Parathyroid adenoma (tissue), 2 donors: ENCODE results near the gene CAMK1D.
"Not testable (repeated sequence)": the region's sequence is repeated elsewhere in the genome, so short reads cannot be mapped to it uniquely, and the experiment has no call there.

Experiments used
- H2AFZ ChIP-seq: fragments of 300-600 bp; sonication (generic); one replicate; pipeline ENCODE4 v1.7.0; 2017; ENCODE audit warnings: antibody characterized with exemption, mild to moderate bottlenecking
- H3K27ac ChIP-seq: fragments of 300-600 bp; sonication (generic); one replicate; pipeline ENCODE4 v1.7.0; 2017
- H3K27me3 ChIP-seq: fragments of 300-600 bp; sonication (generic); one replicate; pipeline ENCODE4 v1.7.0; 2017; ENCODE audit warnings: low read length; ENCODE audit not compliant: control insufficient read depth, insufficient read depth
- H3K36me3 ChIP-seq: fragments of 300-600 bp; sonication (generic); one replicate; pipeline ENCODE4 v1.7.0; 2017; ENCODE audit warnings: low read length; ENCODE audit not compliant: control insufficient read depth, insufficient read depth
- H3K4me1 ChIP-seq: fragments of 300-600 bp; sonication (generic); one replicate; pipeline ENCODE4 v1.7.0; 2017; ENCODE audit warnings: control low read depth
- H3K4me2 ChIP-seq: fragments of 300-600 bp; sonication (generic); one replicate; pipeline ENCODE4 v1.7.0; 2017; ENCODE audit warnings: low read length
- H3K4me3 ChIP-seq: fragments of 300-600 bp; sonication (generic); one replicate; pipeline ENCODE4 v1.7.0; 2017; ENCODE audit warnings: low read depth, low read length
- H3K79me2 ChIP-seq: fragments of 300-600 bp; sonication (generic); one replicate; pipeline ENCODE4 v1.7.0; 2017; ENCODE audit warnings: control low read depth
- H3K9ac ChIP-seq: fragments of 300-600 bp; sonication (generic); one replicate; pipeline ENCODE4 v1.7.0; 2017; ENCODE audit warnings: mild to moderate bottlenecking
- H3K9me3 ChIP-seq: fragments of 300-600 bp; sonication (generic); one replicate; pipeline ENCODE4 v1.7.0; 2017; ENCODE audit warnings: low read length; ENCODE audit not compliant: control insufficient read depth
- TF ChIP-seq, protein P1 (sequence below): fragments of 300-600 bp; sonication (generic); IDR thresholded peaks from one replicate; pipeline ENCODE4 v1.7.0; 2017; ENCODE audit warnings: antibody characterized with exemption, mild to moderate bottlenecking
- donor health status: primary hyperparathyroidism.

CAMK1D gene

DNA sequence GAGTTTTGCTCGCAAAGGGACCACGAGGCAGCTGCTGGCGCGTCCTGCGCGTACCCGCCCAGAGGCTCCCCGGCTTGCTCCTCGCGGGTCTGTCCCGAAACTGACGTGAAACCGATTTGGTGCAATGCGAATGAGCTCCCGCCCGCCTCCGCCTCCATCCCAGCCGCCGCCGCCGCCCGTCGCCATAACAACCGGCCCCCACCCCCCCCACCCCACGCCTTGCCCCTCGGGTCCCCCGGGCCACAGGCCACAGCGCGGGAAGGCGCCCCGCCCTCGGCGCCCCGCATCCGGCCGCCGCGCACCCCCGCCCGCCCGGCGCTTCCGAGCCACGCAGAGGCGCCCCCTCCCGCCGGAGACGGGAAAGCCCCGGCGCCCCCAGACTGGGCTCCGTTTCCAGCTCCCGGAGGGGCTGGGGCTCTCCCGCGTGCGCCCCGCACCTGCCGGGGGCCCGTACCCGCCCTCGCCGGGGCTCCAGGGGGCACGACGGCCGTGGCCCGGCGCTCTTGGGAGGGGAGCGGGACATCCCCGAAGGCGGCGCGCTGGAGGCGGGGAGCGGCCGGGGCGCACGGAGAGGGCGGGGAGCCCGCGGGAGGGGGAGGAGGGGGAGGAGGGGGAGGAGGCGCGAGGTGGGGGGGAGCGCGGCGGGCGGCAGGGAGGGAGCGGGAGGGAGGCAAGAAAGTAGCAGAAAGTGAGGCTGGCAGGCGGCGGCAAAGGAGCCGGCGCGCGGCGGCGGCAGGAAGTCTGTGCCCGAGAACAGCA, at the start of gene CAMK1D:
TSS of gene CAMK1D (plus strand) at position 678 of the 759 bp plus-strand sequence.
- H3K4me3 ChIP-seq = peak within 1 kb of the TSS; percentile 68
- no peak within 1 kb of the TSS for H3K9ac ChIP-seq
- H3K4me1 ChIP-seq = peaks cover 3% of the 10 kb centered on the region
- H3K9me3 ChIP-seq = no peaks in the 10 kb centered on the region
- H2AFZ ChIP-seq = peak within 1 kb of the TSS; percentile 78
- H3K4me2 ChIP-seq = peak within 1 kb of the TSS; percentile 99
- H3K36me3 ChIP-seq = no peaks in the 10 kb centered on the region
- no peak within 1 kb of the TSS for H3K27ac ChIP-seq
- no peaks in the 10 kb centered on the region for H3K27me3 ChIP-seq
- TF ChIP-seq, protein P1, sequence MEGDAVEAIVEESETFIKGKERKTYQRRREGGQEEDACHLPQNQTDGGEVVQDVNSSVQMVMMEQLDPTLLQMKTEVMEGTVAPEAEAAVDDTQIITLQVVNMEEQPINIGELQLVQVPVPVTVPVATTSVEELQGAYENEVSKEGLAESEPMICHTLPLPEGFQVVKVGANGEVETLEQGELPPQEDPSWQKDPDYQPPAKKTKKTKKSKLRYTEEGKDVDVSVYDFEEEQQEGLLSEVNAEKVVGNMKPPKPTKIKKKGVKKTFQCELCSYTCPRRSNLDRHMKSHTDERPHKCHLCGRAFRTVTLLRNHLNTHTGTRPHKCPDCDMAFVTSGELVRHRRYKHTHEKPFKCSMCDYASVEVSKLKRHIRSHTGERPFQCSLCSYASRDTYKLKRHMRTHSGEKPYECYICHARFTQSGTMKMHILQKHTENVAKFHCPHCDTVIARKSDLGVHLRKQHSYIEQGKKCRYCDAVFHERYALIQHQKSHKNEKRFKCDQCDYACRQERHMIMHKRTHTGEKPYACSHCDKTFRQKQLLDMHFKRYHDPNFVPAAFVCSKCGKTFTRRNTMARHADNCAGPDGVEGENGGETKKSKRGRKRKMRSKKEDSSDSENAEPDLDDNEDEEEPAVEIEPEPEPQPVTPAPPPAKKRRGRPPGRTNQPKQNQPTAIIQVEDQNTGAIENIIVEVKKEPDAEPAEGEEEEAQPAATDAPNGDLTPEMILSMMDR = peak; percentile 14
- no peaks in the 10 kb centered on the region for H3K79me2 ChIP-seq

DNA sequence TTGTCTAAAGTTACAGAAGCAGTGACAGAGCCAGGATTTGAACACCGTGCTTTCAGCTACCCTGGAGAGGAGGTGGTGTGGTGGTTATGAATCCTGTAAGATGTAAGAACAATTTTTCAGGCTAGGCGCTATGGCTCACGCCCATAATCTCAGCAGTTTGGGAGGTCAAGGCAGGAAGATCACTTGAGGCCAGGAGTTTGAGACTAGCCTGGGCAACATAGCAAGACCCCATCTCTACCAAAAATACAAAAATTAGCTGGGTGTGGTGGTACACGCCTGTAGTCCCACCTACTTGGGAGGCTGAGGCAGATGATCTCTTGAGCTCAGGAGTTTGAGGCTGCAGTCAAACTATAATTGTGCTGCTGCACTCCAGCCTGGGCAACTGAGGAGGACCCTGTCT, 48.3 kb upstream of the CAMK1D start:
- H3K4me1 ChIP-seq, H3K4me3 ChIP-seq, H3K27me3 ChIP-seq, H3K9me3 ChIP-seq, H3K4me2 ChIP-seq, H3K36me3 ChIP-seq, H3K27ac ChIP-seq, H3K79me2 ChIP-seq, H3K9ac ChIP-seq, H2AFZ ChIP-seq: not testable (repeated sequence)

DNA sequence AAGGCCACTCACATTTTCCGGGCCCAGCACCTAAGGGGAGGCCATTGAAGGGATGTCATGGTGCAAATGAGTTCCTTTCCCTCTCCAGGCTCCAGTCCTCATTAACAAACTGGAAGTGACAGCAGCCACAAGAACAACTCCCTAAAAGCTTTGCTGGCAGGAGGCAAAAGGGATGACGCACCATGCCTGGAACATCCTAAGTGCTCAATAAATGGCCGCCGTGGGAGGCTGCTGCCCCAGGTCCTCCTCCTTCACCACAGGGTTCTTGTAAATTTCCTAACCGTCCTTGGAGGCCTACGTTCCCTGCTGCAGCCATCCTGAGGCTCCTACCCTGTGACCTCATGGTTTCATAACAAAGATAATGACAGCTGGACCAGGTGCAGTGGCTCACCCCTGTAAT, 41.3 kb upstream of the CAMK1D start:
- H3K4me2 ChIP-seq = no peak overlapping the region
- TF ChIP-seq, protein P1 = no peak
- H2AFZ ChIP-seq = no peak overlapping the region
- H3K27ac ChIP-seq = no peak overlapping the region
- H3K36me3 ChIP-seq = no peaks in the 10 kb centered on the region
- no peaks in the 10 kb centered on the region for H3K4me1 ChIP-seq
- no peak overlapping the region for H3K4me3 ChIP-seq
- no peak overlapping the region for H3K9ac ChIP-seq
- no peaks in the 10 kb centered on the region for H3K27me3 ChIP-seq
- H3K79me2 ChIP-seq = no peaks in the 10 kb centered on the region
- no peaks in the 10 kb centered on the region for H3K9me3 ChIP-seq

DNA sequence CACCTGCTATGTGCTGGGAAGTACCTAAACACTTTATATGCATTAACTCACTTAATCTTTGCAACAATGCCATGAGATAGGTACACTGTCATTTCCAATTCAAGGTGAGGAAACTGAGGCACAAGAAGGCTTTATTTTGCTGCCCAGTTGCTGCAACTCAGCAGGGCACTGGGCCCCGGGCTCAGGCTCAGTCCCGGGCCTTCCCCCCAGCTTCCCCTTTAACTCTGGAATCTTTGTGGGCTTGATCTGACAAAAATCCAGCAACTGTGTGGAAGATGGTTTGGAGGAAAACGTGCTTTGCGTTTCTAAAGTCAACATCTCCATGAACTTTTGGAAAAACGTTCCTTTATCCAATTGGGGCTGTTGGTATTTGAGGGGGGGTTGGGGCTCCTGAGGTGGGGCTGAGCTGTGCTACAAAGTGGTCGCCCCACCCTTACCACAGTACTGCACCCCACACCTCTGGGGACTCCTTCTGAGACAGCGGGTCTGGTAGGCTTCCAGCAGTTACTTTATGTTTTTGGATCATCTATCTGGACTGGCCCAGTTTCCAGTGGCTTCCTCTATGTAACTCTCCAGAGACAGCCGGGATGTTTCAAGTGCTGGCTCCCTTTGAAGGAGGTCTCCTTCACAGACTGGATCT, 40.5 kb upstream of the CAMK1D start:
- H3K9ac ChIP-seq = no peak overlapping the region
- H3K36me3 ChIP-seq = no peaks in the 10 kb centered on the region
- H3K27ac ChIP-seq = no peak overlapping the region
- no peak overlapping the region for H3K4me3 ChIP-seq
- no peaks in the 10 kb centered on the region for H3K79me2 ChIP-seq
- H3K4me1 ChIP-seq = no peaks in the 10 kb centered on the region
- TF ChIP-seq, protein P1 = no peak
- H3K27me3 ChIP-seq = no peaks in the 10 kb centered on the region
- no peak overlapping the region for H2AFZ ChIP-seq
- no peak overlapping the region for H3K4me2 ChIP-seq
- H3K9me3 ChIP-seq = no peaks in the 10 kb centered on the region

DNA sequence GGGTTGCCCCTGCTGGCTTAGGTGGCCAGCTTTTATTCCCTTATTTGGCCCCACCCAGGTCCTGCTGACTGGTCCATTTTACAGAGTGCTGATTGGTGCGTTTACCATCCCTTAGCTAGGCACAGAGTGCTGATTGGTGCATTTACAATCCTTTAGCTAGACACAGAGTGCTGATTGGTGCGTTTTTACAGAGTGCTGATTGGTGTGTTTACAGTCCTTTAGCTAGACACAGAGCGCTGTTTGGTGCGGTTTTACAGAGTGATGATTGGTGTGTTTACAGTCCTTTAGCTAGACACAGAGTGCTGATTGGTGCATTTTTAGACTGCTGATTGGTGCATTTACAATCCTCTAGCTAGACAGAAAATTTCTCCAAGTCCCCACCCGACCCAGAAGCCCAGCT, 39.6 kb upstream of the CAMK1D start:
- H3K9ac ChIP-seq, H3K27me3 ChIP-seq, H3K9me3 ChIP-seq, H3K4me2 ChIP-seq, H3K79me2 ChIP-seq, H3K4me1 ChIP-seq, H3K36me3 ChIP-seq, H3K4me3 ChIP-seq, H3K27ac ChIP-seq, H2AFZ ChIP-seq: not testable (repeated sequence)
